NCI-H510A treated with DMSO at 0.1 percent for 48 hours (cell line): ENCODE measurements around the gene VEZF1.

Experiments used
- DNase-seq: peaks from one replicate; lab custom pipeline; 2025; lab: John Stamatoyannopoulos, UW

Gene VEZF1

DNA sequence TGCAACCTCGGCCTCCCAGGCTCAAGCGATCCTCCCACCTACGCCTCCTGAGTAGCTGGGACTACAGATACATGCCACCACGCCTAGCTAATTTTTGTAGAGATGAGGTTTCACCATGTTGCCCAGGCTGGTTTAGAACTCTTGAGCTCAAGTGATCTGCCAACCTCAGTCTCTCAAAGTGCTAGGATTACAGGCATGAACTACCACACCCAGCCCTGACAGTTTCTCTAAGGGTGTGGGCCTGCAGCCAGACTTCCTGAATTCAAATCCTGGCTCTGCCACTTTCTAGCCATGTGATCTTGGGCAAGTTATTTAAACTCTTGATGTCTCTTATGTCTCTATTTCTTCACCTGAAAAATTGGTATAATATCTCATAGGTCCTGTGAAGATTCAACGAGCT lies 38.4 kb downstream of the VEZF1 start:
- no peak for DNase-seq

DNA sequence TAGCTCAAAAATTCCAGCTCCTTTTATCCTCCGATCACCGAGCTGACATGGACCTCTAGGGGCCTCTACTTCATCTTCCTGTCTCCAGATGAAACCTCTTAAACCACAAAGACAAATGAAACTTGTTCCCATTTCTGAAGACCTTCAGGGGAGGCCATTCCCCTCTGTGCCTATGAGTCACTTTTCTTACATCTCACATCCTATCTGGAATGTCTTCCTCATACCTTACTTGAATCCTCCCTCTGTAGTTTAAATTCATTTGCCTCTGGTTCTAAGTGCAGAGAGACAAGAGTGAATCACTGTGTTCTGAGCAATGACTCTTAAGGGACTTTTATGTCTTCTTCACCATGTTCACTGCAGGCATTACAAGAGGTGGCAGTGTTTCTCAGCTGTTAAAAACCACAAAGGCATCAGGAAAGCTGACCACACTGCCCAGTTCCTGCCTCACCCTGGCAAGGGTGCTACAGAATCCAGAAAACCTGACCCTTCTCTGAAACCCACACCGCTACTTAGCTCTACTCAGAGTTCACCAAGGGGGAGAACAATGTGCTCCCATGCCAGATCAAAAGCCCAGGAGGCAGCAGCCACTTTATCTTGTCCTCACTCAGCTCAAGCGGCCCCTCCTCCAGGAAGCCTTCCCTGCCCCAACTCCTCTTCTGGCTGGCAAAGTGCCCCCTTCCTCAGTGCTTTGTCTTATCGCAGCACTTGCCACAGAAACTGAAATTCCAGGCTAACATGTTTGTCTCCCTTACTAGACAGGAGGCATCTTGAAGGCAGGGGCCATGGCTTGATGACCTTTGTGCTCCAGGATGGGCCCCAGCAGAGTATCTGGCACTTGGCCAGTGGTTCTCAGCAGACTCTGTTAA lies 39.3 kb downstream of the VEZF1 start:
- DNase-seq, result no peak

- DNase-seq, result no peak
Measured at GRCh38 chr17:57948169-57948554, 39.9 kb downstream of the VEZF1 start.

DNA sequence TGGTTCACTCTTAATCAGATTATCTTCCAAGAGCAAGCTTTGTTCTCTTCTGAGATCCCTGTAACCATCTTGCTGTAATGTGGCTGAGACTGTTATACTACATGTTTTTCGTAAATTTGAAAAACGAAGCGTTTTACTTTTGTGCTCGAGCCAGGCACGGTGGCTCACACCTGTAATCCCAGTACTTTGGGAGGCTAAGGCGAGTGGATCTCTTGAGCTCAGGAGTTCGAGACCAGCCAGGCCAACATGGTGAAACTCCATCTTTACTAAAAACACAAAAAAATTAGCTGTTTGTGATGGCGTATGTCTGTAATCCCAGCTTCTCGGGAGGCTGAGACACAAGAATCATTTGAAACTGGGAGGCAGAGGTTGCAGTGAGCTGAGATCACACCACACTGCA lies 40.7 kb downstream of the VEZF1 start:
- no peak for DNase-seq

- DNase-seq, result peak; percentile 92
Measured at GRCh38 chr17:57946798-57947358, 41.2 kb downstream of the VEZF1 start.

DNA sequence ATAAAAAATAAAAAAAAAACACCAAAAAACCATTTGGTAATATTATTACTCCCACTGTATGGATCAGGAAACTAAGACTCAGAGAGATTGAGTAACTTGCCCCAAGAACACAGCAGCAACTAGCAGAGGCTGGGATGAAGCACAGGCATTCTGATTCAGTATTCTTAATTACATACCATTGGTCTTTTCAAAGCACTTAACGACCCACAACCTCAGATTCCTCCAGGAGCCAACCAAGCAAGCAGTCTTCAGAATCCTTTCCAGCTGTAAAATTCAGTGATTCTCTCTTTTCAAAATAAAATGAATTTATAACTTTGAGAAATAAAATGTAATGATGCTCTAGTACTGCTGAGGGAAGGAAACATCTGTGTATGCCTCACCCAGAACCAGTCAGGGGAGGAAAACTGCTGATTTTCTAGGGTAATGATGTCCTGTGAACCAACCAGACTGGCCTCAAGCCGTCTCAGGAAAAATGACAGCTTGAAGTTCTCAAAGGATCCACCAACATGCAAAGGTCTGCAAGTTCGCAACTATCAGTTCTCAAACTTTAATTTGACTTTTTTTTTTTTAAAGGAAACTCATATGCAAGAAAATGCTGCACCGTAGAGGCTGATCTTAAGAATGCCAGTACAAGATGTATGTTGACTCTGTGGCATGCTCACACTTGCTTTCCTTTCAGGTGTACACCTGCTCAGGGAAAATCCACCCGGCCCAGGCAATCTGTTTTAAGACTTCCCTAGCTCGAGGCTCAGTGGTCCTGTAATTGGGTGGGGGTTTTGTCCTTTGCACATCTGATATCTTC lies 41.9 kb downstream of the VEZF1 start:
- peak; percentile 89 for DNase-seq

DNA sequence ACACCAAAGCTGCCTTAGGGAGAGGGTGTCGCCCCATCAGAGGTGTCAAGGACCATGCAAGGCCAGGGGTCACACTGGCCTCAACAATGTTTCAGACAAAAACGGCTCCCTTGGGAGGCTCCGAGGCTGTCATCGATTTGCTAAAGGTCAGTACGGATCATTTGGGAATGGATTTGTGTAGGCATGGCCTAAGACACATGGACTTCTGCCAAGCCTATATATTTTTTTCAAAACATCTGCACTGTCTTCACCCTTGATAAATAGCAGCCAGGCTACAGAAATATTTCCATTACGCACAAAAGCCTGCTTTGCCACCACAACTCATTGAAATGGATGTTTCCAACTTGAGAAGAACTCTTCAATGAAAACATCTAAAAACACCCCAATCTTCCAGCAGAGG lies 43.1 kb downstream of the VEZF1 start:
- DNase-seq, result no peak

DNA sequence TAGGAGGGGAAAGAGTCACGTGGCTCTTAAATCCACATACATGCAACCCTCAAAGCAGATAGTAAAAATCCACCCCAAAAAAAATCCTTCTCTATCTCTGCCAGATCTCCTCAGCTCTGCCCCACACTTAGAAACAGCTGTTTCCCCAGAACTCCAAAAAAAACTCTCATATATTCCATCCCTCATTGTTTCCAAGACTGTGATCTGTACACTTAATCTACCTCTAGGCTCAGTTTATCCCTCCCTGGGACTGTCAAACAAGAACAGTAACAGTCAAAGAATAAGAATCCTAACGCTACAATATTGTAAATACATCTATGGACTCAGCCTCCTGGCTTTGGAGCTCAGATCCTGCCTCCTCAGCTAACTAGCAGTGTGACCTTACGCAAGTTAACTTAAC lies 44.4 kb downstream of the VEZF1 start:
- no peak for DNase-seq

DNA sequence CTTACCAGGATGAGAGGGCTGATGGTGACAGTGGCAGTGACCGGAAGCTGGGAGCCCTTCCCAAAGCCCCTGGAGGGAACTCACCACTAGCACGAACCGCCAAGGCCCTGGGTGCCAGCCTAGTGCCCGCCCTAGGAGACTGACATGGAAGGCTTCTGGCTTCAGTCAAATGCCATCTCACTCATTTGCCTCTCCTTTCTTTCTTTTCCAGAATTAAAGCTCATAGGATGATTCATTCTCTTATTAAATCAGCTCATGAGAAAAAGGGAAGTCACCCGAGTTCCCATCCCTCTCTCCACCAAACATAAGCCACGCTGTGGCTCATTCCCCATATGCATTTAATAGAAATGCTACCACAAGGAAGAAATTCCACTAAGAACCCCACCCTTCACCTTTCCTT lies 44.9 kb downstream of the VEZF1 start:
- DNase-seq, result no peak

DNA sequence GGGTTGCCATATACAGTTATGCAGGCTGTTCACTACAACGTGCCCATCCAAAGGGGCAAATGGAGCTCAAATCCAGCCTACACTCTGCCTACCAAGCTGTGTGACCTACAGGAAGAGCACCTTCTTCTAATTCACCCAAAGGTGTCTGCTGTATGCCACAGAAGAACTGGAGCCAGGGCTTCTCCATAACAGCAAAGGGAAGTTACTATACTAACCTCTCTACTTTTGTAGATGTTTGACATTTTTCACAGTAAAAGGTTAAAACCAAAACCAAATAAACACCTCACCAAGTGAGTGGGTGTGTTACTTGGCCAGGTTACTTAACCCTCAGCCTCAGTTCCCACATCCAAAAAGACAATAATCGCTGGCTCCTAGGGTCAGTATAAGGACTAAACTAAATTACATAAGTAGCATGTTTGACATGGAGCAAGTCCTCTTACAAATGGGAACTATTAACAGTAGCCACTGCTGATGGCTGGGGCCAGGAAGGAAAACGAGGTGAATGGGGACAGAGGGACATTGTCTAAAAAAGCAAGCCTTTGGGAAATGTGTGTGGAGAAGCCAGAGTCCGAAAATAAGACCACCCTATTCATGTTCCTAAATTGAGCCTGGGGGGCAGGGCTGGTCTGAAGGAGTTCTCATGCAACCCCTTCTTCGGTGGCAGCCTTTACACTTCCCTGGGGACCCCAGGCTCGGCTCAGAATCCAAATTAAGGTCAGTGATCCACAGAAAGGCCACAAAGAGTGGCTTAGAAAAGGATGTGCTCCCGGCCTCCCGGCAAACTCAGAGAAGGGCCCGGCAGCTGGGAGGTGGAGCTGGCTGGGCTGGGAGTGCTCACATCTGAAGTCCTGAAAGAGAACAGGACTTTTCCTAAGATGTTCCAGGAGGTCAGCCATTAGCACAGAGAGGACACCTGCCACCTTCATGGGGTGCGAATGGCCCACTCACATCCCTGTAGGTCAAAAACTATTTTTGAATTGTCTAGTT lies 46.4 kb downstream of the VEZF1 start:
- peak; percentile 70 for DNase-seq

DNA sequence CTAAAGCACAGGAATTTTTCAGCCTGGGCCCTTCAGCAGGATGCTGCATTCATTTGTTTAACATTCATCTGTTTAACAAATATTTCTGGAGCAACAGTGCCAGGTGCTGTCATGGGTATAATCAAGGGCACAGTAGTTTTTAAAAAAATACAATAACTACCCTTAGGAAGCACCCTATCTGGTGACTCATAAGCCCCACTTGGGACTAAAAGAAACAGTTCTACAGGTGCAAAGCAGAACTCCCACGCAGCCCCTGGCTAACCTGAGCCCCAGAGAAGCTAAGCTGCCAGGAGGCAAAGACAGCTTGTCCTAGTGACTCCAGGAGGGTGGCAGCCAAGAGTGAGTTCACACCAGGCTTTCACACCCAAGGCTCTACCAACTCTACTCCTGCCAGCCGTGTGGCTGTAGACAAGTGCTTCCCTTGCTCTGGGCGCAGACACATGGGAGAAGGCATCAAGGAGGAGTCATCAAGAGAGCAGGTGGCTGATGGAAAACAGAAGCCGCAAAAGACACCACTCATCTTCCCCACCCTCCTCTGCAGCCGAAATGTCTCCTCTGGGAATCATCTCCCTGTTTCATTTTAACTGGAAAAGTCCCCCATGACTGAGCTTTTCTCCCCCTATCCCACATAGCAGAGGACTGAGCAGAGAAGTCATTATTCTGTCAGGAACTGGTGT lies 47.3 kb downstream of the VEZF1 start:
- peak; percentile 92 for DNase-seq

- DNase-seq, result peak; percentile 98
Measured at GRCh38 chr17:57940231-57940630, 47.8 kb downstream of the VEZF1 start.

GRCh38 chr17:57939797-57940196 lies 48.3 kb downstream of the VEZF1 start:
- DNase-seq, result peak; percentile 100

- peak; percentile 95 for DNase-seq
Measured at GRCh38 chr17:57938061-57938502, 50.0 kb downstream of the VEZF1 start.

DNA sequence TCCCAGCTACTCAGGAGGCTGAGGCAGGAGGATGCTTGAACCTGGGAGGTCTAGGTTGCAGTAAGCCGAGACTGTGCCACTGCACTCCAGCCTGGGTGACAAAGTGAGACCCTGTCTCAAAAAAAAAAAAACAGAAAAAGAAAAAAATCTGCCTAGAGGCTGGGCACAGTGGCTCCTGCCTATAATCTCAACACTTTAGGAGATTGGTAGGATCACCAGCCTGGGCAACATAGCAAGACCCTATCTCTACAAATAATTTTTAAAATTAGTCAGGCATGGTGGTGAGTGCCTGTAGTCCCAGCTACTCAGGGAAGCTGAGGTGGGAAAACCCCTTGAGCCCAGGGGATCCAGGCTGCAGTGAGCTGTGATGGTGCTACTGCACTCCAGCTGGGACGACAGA lies 50.6 kb downstream of the VEZF1 start:
- no peak for DNase-seq

DNA sequence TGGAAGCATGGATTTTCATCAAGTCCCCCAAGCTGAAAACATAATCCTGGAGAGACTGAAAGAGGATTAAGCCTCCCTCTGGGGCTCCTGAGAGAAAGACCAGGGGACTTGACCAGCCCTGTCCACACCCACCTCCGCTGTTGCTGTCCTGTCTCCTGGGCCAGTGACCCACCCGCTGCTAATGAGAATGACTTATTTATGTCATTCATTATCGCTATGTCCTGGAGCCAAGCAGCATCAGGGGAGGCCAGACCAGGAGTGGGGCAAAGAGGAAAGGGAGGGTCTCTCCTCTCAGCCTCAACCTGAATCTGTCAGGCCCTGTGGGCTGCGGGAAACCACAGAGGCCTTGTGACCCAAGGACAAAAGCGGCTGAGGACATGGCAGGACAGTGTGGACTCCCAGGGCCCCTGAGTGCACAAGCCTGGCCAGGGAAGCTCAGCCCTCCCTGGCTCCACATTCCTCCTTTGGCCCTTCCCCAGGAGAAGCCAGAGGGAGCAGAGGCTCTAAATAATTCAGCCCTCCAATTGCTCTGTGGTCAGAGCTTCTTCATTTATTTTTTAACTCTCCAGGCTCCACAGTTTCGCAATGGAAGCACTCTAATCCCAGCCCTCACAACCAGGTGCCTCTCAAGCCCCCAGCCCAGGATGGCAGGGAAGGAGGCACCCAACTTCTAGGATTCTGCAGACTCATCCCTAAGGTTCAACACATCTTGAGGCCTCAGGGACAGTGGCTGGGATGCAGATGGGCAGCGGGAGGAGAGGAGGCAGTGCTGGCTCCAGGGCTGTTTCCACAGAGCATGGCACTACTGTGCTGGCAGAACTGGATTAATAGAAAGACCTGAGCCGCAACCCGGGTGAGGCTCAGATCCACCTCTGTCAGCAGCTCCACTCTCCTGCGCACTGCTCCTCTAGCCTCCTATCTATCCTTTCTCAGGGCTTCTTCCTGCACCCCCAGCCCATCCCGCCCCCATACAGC lies 51.9 kb downstream of the VEZF1 start:
- no peak for DNase-seq

DNA sequence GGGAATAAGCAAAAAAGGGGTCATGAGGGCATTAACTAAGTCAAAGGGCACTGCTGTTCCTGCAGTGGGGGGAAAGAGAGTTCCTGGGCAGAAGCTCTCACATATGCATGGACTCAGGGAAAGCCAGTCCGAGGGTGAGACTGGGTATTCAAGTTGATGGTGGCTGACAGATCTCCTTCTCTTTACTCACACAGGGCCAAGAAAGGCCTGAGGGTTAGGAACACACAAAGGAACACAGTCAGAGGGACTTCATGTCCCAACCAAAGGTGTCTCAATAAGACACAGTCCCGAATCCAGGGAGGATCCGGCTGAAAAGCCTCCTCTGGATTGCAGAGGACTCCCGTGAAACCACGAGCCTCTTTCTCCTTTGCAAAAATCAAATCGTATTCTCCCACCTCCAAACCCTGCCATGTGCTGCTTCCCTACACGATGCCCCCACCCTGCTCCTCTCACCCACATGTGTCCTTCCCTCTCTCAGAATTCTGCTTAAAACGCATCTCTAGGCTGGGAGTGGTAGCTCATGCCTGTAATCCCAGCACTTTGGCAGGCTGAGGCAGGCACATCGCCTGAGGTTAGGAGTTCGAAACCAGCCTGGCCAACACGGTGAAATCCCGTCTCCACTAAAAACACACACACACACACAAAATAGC lies 56.4 kb downstream of the VEZF1 start:
- no peak for DNase-seq

GRCh38 chr17:57930239-57930638 lies 57.8 kb downstream of the VEZF1 start:
- no peak for DNase-seq

DNA sequence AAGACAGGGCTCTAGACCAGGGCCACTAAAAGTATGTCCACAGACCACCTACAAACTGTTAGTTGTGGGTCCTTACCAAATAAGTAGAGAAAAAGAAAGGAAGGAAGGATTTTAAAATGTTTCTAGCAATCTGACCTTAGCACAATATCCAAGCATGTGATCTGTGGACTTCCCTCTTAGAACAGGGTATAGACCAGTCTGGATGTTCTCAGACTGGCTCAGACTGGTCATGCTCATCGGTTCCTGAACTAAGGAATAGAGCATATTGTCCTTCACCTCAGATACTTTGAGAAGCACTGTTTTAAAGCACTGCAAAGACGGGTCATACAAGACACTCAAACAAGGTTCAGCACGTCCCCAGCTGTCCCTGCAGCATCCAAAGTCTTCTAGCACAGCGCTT lies 58.7 kb downstream of the VEZF1 start:
- DNase-seq, result no peak
